T-helper 1 cell (primary cell): Measurements from ENCODE around the gene RTL10.
A peak's percentile ranks its signal among the peaks of the same experiment; 100 is the strongest.

Source experiments
- DNase-seq, 5 donors: peaks; one replicate each; pipeline ENCODE4 v3.0.0-alpha.2; 2012 to 2020
- total RNA-seq, 4 donors: gene quantifications; one replicate each; lab custom pipeline; 2026; lab: John Stamatoyannopoulos, UW

Gene RTL10
- total RNA-seq = 22.5 to 45.6 (median 29.3) reads per million in 4 donors

DNA sequence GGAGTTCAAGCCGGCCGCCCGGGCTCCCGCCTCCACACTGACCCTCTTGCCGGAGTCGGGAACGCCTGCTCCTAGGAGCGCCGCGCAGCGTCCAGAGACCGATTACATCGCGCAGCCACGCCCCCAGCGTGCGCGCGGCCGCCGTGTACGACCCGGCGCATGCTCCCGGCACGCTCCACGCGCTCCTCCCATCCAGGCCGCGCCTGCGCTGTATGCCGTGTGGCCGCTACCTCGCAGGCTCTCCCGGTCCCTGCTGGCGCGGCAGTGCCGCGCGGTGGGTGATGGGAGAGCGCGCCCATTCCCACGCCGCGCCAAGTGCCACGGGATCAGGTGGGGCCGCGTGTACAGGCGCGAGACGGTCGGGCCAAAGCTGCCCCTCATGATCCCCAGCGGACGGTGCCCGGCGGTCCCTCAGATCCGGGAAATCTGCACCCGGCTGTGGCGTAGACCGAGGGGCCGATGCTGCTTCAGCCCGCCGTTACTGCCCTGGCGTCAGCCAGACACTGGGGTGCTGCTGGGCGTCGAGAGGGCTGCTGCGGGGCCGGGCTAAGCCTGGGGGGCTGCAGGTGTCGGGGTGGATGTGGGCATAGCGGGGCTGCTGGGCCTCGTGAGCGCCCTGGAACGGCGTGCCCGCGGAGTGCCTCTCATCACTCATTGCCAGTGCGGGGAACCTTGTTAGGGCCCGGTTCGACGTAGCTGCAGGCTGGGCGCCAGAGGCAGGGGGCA, at the start of gene RTL10, which contains the start of gene GNB1L:
Gene RTL10, minus strand, starts transcription at position 97 of the 726 bp plus-strand sequence. CDS start 2,613 bp downstream, outside the sequence.
Gene GNB1L, minus strand, starts transcription at position 97 of the 726 bp plus-strand sequence. CDS start 33,519 bp downstream, outside the sequence.
- peak; percentile 93 to 97 (median 94) for DNase-seq

DNA sequence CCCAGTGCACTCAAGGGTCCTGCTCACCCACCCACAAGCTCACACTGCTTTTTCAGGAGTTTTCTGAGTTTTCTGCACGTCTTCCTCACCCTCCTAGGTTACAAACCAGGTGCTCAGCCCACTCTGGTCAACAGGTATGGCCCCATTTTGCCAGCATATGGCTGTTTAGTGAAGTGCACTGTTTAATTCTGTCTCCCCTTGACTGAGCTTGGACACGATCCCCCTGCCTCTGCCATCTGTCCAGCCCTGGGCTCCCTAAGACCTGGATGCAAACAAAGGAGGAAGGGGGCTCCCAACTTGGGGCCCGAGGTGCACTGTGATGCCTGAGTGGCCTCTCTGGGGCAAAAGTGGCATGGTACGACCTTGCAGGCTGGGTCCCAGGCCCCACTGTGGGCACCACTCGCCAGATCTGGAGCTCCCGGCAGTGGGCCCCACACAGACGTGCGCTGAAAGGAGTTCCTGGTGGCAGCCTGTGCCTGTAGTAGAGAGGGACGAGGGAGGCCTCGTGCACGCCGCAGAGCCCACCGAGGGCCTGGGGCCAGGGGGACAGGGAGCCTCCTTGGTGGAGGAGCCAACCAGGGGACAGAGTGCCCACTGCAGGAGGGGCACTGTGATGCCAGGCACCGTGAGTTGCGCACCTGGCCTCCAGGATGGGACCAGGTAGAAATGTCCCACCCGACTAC, 49.6 kb upstream of the RTL10 start:
- DNase-seq = no peak

DNA sequence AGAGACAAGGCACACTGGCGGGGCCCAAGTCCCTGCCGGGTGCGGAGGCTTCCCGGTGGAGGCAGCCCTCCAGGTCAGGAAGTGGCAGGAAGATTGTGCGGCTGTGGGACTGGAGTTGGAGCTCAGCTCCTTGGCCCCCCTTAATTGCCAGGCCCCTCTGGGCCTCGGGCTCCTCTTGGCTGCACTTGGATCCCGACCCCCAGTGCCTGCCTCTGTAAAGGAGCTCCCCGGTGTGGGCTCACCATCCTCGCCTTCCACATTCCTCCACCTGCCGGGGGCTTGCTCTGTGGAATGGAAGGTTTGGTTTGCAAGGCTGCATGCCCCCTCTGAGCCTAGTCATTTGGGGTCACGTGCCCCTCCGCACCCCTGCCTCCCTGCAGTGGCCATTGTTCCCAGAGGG, 48.8 kb upstream of the RTL10 start:
- DNase-seq = no peak

DNA sequence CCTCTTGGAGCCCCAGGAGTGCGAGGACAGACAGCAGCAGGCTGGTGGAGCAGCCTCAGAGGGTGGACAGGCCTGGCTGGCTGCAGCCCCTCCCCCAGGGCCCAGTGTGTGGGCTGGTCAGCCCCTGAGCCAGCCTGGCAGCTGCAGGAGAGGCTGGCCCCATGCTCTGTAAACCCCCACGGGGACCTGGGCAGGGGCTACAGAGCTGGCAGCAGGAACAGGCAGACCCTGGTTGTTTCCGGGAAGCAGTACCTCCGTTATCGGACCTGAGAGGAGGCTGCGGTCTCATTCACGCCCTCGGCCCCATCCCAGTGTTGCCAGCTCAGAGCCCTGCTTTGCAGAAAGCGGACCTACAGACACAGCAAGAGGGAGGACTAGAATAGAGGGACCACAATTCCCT, 48.4 kb upstream of the RTL10 start:
- DNase-seq = no peak

DNA sequence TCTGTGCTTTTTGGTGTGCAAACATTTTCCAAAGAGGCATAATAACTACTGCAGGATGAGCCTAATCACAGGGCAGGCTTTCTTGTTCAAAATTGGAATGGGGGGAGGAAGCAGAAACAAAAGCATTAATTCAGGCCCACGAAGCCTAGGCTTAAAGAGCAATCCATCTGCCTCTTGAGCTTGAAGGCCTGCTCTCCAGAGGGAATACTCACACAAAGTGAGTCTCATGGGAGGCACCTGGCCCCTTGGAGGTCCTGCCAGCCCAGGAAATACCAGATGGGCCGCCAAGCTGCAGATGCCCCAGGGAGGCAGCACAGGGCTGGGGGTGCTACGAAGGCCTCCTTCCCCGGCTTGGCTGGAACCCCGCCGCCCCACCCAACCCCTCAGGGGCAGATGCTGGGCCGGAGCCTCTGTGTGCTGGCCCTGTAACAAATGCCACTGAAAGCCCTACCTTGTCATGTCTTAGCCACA, 47.6 kb upstream of the RTL10 start:
- DNase-seq = no peak

DNA sequence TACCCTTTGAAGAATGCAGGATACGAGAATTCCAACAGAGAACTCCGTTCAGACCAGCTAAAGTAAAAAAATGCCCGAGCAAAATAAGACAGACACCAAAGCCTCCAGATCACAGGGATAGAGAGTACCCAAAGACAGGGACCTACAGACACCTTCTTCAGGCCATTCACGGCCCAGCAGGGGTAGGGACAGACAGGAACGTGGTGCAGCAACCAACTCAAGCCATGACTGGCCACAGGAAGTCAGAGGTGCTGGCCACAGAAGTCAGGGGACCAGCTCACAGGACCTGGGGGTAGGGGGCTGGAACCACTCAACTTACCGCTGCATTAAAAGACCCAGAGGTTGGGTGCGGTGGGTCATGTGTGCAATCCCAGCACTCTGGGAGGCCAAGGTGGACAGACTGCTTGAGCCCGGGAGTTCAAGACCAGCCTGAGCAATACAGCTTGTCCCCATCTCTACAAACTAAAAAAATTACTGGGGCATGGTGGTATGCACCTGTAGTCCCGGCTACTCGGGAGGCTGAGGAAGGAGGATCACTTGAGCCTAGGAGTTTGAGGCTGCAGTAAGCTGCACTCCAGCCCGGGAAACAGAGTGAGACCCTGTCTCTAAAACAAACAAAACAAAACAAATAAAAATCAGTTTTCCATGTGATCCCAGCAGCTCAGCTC, 47.0 kb upstream of the RTL10 start:
- DNase-seq = no peak

- no peak for DNase-seq
These were observed 46.2 kb upstream of the RTL10 start for GRCh38 chr22:19900707-19901436.

DNA sequence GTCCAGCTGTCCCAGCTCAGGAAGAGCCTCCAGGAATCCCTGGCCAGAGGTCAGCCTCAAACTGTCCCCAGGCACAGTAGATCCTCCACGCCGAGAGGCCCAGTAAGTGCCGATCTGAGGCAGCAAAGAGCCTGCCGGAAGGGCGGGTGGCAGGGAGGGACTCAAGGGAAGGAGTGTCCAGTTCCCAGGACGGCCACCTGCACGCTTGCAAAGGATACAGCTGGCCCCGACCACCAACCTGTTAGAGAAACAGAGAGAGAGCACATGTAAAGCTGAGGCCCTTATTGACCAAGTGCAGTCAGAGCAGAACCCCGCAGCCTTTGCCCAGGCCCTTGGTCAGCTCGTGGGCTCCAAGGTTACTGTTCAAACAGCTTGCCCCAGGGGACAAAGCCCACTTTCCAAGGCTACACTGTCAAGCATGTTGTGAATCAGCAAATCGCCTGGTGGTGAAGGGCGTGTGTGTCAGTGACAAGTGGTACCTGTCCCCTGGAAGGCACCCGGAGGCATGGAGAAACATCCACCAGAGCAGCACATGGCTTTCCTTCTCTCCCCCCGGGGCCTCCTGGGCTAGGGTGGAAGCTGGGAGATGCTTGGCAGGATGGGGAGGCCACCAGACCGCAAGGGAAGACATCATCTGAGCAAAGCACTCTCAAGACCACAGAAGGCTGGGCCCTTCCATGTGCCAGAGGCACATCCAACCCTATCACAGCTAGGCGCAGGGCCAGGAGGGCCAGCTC, 44.3 kb upstream of the RTL10 start:
- no peak for DNase-seq

GRCh38 chr22:19898145-19898544, 43.5 kb upstream of the RTL10 start:
- DNase-seq = no peak

DNA sequence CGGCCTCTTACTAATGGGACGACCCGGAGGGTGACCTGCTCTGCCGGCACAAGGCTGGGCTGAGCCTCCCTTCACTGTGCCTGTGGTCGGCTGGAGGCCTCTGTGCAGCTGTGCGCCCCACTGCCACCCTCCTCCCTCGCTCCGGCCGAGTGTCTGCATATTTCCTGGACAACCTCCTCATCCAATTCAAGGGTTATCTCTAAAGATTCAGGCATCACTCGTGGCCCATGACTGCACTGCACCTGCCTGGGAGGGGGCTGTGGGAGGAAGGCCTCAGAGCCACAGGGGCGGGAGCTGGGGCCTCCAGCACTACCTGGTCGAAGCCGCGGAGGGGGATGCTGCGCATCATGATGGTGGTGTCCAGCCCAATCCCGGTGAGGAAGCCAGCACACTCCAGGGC, 43.1 kb upstream of the RTL10 start:
- DNase-seq = no peak

DNA sequence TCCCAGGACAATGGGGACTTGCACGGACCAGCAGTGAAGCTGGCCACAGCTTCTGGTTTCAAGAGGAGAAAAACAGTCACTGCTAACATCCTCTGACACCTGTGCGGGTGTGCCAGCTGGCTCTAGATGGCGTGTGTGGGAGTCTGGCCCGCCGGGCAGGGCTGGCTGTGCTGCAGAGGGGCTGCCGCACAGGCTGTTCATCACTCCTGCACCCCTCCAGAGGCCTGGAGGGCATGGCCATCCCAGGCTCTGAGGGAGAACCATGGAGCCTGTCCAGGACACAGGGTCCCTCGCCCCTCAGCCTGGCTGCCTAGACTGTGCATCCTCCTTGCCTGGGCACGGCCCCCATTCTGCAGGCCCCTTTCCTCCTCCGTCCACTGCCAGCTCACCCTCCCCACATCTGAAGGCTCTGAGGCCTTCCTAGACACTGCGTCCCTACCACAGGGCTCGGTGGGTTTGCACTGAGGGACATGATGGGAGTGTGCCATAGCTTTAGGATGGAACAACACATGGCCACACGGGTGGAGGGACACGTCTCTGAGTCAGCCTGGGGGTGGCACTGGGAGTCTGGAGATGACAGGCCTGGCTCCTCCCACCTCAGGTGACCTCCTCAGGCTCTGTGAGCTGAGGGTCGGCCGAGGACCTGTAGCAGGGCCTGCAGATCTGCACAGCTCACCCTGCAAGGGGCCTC, 42.1 kb upstream of the RTL10 start:
- no peak for DNase-seq

DNA sequence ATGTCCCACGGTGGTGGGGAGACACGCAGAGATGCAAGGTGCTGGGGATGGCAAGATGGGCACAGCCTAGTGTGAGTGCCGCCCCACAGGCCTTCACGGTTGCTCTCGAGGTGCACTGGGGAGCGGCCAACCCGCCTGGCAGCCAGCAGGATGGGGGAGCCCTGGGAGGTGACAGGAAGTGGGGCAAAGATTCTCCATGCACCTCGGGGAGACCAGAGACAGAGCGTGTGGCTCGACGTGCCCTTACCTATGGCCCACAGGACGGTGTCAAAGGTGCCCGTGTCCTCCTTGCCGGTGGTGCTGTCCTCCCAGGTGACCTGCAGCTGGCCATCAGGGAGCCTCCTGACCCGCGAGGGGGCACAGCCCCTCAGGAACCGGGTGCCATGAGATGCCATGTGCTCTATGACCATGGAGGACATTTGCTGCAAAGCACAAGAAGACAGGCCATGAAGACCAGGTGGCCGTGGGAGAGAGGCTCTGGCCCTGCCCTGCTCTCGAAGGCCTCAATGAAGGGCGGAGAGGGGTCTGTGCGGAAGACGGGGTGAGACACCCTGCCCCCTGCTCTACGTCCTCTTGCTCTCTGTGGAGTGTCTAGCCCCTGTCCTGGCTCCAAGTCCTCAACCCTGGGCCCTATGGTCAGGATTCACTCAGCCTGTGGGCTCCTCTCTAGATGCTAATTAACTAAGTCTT, 40.6 kb upstream of the RTL10 start:
- no peak for DNase-seq

DNA sequence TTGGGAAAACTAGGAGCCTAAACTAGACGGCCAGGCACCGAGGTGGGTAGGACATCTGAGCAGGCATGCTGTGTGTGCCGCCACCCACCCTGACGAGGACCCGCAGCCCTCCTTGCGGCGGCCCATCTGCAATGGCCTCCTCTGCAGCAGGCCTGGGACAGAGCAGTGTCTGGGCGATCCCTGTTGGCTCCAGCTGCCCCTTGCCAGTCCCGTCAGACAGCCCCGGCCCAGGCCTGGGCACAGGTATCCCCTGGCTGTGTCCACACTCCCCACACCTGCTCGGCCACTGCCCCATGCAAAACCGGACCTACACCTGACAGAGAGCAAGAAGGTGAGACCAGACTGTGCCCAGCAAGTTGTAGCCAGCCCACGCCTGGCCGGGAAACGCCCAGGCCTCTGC, 38.7 kb upstream of the RTL10 start:
- DNase-seq = no peak

- no peak for DNase-seq
These were observed 38.3 kb upstream of the RTL10 start for GRCh38 chr22:19892925-19893324.

- peak; percentile 29 to 67 (median 37) for DNase-seq
These were observed 37.7 kb upstream of the RTL10 start for GRCh38 chr22:19892257-19892879.

DNA sequence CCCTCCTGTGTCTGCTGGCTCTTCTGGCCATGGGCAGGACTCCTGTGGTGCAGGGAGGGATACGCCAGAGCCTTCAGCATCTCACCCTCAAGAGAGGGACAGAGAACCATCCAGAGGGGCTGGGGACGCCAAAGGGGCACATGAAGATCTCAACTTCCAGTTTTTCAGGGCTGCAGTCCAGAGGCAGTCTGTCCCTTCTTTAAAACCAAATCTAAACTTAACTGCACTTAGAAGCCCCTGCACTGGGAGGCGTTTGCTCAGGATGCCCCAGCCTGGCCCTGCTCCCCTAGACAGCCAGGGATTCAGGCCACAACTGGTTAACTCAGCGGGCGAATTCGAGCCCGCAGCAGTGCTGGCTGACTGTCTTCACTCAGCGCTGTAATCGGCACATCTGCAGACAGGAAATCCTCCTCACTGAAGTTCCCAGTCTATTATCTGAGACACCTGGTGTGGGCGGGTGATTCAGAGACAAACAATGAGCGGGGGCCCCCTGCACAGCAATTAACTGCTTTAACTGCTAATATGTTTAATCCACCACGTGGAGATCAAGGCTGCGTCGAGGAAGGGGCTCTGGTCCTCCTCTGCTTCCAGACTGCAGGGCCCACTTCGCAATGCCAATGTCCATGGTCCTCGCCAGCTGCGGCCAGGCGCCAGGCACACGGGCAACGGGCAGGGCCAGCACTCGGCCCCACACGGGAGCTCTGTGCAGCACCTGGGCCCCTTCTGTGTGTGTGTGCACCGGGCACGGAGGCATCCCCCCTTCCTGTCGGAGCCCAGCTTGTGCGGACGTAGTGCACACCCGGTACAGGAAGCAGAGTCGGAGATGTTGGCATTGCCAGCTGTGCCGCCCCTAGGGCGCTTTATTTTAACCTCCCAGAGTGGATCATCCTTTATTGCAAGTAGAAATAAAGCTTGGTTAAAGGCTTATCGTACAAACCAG, 36.9 kb upstream of the RTL10 start:
- DNase-seq = peak; percentile 50 to 80 (median 75)

DNA sequence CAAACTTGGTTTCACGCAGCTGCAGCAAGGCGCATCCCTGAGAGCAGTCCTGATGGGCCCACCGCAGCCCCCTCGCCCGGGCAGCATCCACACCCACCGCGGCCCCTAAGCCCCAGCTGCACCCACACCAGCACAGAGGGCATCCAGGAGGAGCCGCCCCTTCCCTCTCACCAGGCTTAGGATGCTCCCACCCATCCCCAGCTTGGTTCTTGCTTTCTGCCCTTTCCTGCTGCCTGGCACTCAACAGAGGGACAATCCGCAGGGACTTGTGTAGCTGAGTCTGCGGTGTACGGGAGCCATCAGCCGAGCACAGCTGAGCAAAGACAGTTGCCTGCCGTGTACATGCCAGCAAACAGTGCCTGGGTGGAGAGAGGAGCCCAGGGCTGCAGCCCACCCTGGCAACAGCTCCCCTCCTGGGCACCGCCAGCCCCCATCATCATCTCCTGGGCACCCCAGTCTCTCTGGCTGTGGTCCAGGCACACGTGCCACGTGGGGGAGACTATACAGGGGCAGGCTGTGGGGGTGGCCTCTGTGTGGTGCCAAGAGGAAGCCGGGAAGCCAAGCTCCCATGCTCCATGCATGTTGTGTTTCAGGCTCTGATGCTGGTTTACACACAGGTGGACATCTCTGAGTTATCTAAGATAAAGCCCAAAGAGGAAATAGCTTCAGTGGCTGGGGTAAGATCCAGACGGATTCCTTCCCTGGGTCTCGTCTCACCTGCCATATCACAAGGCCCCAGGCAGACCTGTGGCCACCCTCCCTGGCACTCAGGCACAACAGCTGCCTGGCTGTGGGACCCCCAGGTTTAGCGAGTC, 36.0 kb upstream of the RTL10 start:
- DNase-seq = no peak

GRCh38 chr22:19889951-19890350, 35.3 kb upstream of the RTL10 start:
- DNase-seq = peak in 1 of 5 donors; percentile 18
